Measurements from ENCODE around the gene HTR3B. TPM values are rescaled to one million over a fixed set of nuclear protein-coding genes. Genes with fewer than 3 reads are reported as not detected.

Gene HTR3B
- total RNA-seq, 1 donor from 2014 or later: not detected

DNA sequence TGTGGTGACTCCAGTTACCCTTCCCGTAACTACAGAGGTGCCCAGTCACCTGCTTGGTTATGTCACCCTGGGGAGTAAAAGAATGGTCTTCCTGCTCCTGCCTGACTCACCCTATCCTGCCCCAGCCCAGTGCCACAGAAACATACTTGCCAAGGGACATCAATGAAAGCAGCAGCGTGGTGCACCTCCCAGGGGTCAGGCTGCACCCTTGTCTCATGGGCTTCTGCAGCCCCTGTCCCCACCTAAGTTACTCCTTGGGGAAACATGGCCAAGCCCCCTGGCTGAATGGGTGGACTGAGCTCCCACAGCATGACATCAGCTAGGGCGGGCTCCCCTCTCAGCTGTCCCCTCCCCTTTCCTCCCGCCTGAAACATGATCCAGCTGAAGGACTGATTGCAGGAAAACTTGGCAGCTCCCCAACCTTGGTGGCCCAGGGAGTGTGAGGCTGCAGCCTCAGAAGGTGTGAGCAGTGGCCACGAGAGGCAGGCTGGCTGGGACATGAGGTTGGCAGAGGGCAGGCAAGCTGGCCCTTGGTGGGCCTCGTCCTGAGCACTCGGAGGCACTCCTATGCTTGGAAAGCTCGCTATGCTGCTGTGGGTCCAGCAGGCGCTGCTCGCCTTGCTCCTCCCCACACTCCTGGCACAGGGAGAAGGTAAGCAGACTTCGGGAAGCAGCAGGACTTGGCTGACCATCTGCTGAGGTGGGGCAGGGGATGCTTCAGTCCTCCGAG lies 70.3 kb downstream of the HTR3B start, which contains the start of gene HTR3A:
Gene HTR3A, plus strand, starts transcription at position 368 of the 730 bp plus-strand sequence. Its CDS starts 218 bp downstream, at position 586.
- Mint-ChIP-seq H3K9me3 (ENCODE audit: unreplicated experiment) (no peaks in the 10 kb centered on the region), H3K4me1 (ENCODE audit: low read depth, unreplicated experiment) (peaks cover 27% of the 10 kb centered on the region), H3K4me3 (ENCODE audit: unreplicated experiment) (peak within 1 kb of the TSS; percentile 68), H3K27ac (ENCODE audit: unreplicated experiment) (no peak within 1 kb of the TSS), H3K36me3 (ENCODE audit: unreplicated experiment) (peaks cover 5% of the 10 kb centered on the region), H3K27me3 (ENCODE audit: unreplicated experiment) (peaks cover 3% of the 10 kb centered on the region)
- TF ChIP-seq, protein P1, sequence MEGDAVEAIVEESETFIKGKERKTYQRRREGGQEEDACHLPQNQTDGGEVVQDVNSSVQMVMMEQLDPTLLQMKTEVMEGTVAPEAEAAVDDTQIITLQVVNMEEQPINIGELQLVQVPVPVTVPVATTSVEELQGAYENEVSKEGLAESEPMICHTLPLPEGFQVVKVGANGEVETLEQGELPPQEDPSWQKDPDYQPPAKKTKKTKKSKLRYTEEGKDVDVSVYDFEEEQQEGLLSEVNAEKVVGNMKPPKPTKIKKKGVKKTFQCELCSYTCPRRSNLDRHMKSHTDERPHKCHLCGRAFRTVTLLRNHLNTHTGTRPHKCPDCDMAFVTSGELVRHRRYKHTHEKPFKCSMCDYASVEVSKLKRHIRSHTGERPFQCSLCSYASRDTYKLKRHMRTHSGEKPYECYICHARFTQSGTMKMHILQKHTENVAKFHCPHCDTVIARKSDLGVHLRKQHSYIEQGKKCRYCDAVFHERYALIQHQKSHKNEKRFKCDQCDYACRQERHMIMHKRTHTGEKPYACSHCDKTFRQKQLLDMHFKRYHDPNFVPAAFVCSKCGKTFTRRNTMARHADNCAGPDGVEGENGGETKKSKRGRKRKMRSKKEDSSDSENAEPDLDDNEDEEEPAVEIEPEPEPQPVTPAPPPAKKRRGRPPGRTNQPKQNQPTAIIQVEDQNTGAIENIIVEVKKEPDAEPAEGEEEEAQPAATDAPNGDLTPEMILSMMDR (IDR thresholded peaks at IDR 0.05; ENCODE audit: partially characterized antibody, unreplicated experiment): no peak
- peak; percentile 58 for DNase-seq

GRCh38 chr11:113977071-113977490 lies 72.5 kb downstream of the HTR3B start:
- H3K4me3 Mint-ChIP-seq (ENCODE audit: unreplicated experiment): no peak overlapping the region
- H3K27ac Mint-ChIP-seq (ENCODE audit: unreplicated experiment): no peak overlapping the region
- no peaks in the 10 kb centered on the region for H3K9me3 Mint-ChIP-seq (ENCODE audit: unreplicated experiment)
- H3K27me3 Mint-ChIP-seq (ENCODE audit: unreplicated experiment): peaks cover 3% of the 10 kb centered on the region
- no peak for DNase-seq
- H3K4me1 Mint-ChIP-seq (ENCODE audit: low read depth, unreplicated experiment): peaks cover 20% of the 10 kb centered on the region
- peaks cover 5% of the 10 kb centered on the region for H3K36me3 Mint-ChIP-seq (ENCODE audit: unreplicated experiment)
- TF ChIP-seq, protein P1 (IDR thresholded peaks at IDR 0.05; ENCODE audit: partially characterized antibody, unreplicated experiment): no peak

GRCh38 chr11:113977701-113978100 lies 73.1 kb downstream of the HTR3B start:
- TF ChIP-seq, protein P1 (IDR thresholded peaks at IDR 0.05; ENCODE audit: partially characterized antibody, unreplicated experiment): no peak
- Mint-ChIP-seq H3K27me3 (ENCODE audit: unreplicated experiment) (peaks cover 3% of the 10 kb centered on the region), H3K9me3 (ENCODE audit: unreplicated experiment) (no peaks in the 10 kb centered on the region), H3K27ac (ENCODE audit: unreplicated experiment) (no peak overlapping the region), H3K4me3 (ENCODE audit: unreplicated experiment) (no peak overlapping the region), H3K36me3 (ENCODE audit: unreplicated experiment) (peaks cover 5% of the 10 kb centered on the region), H3K4me1 (ENCODE audit: low read depth, unreplicated experiment) (peaks cover 16% of the 10 kb centered on the region)
- no peak for DNase-seq

- Mint-ChIP-seq H3K27ac (ENCODE audit: unreplicated experiment) (no peak overlapping the region), H3K4me3 (ENCODE audit: unreplicated experiment) (no peak overlapping the region), H3K27me3 (ENCODE audit: unreplicated experiment) (peaks cover 6% of the 10 kb centered on the region), H3K9me3 (ENCODE audit: unreplicated experiment) (no peaks in the 10 kb centered on the region), H3K4me1 (ENCODE audit: low read depth, unreplicated experiment) (peaks cover 16% of the 10 kb centered on the region), H3K36me3 (ENCODE audit: unreplicated experiment) (peaks cover 5% of the 10 kb centered on the region)
- TF ChIP-seq, protein P1 (IDR thresholded peaks at IDR 0.05; ENCODE audit: partially characterized antibody, unreplicated experiment): no peak
- no peak for DNase-seq
Measured at GRCh38 chr11:113979431-113979830, 74.8 kb downstream of the HTR3B start.

DNA sequence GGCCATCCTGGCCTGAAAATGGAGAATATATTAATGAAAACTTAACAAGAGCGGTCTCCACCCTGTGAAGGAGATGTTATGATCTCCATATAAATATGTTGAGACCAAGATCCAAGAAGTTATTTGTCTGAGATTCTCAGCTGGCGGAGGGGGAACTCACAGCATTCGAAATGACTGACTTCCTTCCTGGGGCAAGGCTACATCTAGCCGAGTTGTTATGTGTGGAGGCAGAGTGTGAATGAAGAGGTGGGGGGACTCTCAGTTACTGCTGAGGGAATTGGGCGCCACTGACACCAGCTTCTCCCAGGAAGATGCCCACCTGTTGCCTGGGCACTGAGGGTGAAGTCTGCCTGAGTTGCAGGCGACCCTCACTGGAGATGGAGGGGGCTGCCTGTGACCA lies 76.2 kb downstream of the HTR3B start:
- TF ChIP-seq, protein P1 (IDR thresholded peaks at IDR 0.05; ENCODE audit: partially characterized antibody, unreplicated experiment): no peak
- peaks cover 5% of the 10 kb centered on the region for H3K36me3 Mint-ChIP-seq (ENCODE audit: unreplicated experiment)

More for the DNA sequence above, 76.2 kb downstream of the HTR3B start:
- no peaks in the 10 kb centered on the region for H3K9me3 Mint-ChIP-seq (ENCODE audit: unreplicated experiment)
- H3K27me3 Mint-ChIP-seq (ENCODE audit: unreplicated experiment): peaks cover 8% of the 10 kb centered on the region
- no peak overlapping the region for H3K27ac Mint-ChIP-seq (ENCODE audit: unreplicated experiment)
- peaks cover 6% of the 10 kb centered on the region for H3K4me1 Mint-ChIP-seq (ENCODE audit: low read depth, unreplicated experiment)
- DNase-seq: no peak
- H3K4me3 Mint-ChIP-seq (ENCODE audit: unreplicated experiment): no peak overlapping the region

Measured in glutamatergic neuron (in vitro differentiated cells).